GM21825 (cell line): ENCODE data around the gene ADAMTS1.
"Not testable (repeated sequence)": the region's sequence is repeated elsewhere in the genome, so short reads cannot be mapped to it uniquely, and the experiment has no call there.

Experiments
- ATAC-seq: cut with Tn5 transposase; IDR thresholded peaks from one replicate; pipeline ENCODE4 v1.9.1; 2021; ENCODE audit warnings: mild to moderate bottlenecking, moderate library complexity; ENCODE audit not compliant: unreplicated experiment

Gene ADAMTS1

GRCh38 chr21:26845066-26845758 lies at the start of gene ADAMTS1:
Gene ADAMTS1, minus strand, starts transcription at chr21:26845409. Its CDS starts 455 bp downstream, at chr21:26844954.
- ATAC-seq: no peak

- ATAC-seq: no peak
Observed at GRCh38 chr21:26892151-26892550, 46.9 kb upstream of the ADAMTS1 start.

- ATAC-seq: no peak
Observed at GRCh38 chr21:26888931-26889330, 43.7 kb upstream of the ADAMTS1 start.

- ATAC-seq: no peak
Observed at GRCh38 chr21:26888256-26888655, 43.0 kb upstream of the ADAMTS1 start.

DNA sequence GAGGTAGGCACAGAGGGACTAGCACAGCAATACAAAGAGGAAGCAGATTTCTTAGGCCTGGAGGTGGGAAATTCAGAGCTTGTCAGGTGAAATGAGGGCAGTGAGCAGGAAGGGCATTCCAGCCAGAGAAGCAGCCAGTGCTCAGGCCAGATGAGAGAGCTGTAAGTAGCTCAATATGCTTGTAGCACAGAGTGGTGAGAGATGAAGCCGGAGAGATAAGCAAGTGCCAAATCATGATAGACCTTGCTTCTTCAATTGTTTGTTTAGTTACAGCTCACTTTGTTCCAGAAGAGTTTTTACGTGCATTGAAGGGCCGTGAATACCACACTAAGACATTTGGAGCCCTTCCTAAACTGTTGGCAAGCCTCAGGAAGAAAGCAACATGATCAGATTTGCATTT lies 42.0 kb upstream of the ADAMTS1 start:
- ATAC-seq: no peak

DNA sequence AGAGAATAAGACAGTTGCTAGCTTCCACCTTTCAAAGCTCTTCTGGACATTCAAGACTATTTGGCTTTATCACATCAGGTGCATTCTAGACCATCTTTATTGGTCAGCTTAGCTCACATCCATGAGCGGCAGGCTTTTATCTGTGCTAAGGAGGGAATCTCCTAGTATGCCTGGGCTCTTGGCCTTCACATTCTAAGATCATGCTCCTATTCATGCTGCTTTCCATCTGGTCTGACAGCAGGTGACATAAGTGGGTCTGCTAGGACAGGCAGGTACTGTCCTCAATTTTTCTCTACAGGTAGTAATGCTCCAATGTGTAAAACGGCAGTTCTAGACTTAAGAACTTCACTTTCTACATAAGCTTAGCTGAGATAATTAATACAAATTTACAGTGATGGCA lies 39.2 kb upstream of the ADAMTS1 start:
- ATAC-seq: no peak

GRCh38 chr21:26883768-26884167 lies 38.6 kb upstream of the ADAMTS1 start:
- ATAC-seq: no peak

DNA sequence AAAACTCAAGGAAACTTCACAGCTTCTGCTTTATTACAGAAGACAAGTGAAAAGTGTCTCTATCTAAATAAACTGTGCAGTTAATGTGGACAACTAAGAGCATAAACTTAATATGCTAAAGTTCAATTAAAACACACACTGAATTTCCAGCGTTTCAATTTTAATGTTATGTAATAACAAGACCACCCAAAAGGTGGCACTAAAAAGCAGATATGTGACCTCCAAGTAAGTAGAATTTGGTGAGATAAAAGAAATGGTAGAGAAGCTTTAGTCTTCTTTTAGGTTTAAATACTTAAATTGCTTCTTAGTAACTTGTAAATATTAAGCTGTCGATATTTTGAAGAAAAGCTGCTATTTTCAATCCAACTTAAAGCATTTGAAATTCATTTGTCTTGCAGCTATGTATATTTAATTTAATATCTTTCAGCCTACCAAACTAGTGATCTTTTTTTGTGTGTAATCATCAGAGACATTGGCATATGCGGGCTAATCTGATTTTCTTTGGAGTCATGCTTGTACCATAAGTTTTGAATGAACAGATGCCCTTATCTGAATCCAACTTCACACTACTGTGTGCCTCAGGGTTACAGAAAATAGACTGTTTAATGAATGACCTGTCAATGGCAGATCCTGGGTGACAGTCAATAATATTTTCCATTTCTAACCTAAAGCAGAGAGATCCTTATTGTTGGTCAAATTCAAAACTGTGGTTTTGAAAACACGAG lies 36.5 kb upstream of the ADAMTS1 start:
- no peak for ATAC-seq

DNA sequence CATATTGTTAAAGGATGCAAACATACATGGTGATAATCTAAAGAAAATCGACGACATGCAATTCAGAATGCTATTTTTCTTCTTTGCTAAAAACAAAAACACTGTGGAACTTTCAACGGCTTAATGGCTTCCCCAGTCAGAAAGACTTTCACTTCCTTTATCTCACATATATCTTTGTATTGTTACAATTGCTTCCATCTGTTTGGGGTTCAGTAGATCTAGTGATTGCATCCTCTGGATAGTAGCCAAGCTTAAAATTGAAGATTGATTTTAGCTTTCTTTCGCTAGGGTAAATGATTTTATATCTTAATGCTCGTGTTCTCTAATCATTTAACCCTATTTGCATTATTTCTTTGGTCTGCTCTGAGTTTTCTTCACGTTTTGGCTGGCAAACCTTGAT lies 31.8 kb upstream of the ADAMTS1 start:
- ATAC-seq: no peak

- no peak for ATAC-seq
Observed at GRCh38 chr21:26874347-26874746, 29.1 kb upstream of the ADAMTS1 start.

- ATAC-seq: no peak
Observed at GRCh38 chr21:26865857-26866256, 20.6 kb upstream of the ADAMTS1 start.

DNA sequence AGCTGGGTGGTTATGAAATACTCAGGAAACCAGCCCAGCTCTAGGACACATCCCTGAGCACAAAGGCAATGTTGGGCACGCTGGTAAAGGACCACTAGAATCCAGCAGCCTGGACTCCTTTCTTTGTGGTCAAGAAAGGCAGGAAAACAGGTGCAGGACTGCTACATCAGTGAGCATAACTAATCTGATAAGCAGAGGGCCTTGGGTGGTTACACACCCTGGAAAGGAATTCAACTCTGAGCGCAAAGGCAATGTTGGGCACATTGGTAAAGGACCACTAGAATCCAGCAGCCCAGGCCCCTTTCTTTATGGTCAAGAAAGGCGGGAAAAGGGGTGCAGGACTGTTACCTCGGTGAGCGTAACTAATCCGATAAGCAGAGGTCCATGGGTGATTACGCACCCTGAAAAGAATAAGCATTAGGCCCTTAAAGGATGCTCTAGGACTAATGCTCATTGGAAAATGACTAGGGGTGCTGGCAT lies 11.7 kb upstream of the ADAMTS1 start:
- not testable (repeated sequence) for ATAC-seq

DNA sequence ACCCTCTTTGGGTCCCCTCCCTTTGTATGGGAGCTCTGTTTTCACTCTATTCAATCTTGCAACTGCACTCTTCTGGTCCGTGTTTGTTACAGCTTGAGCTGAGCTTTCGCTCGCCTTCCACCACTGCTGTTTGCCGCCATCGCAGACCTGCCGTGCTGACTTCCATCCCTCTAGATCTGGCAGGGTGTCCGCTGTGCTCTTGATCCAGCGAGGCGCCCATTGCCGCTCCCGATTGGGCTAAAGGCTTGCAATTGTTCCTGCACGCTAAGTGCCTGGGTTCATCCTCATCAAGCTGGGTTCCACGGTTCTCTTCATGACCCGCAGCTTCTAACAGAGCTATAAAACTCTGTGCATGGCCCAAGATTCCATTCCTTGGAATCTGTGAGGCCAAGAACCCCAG lies 9.5 kb upstream of the ADAMTS1 start:
- ATAC-seq: not testable (repeated sequence)

DNA sequence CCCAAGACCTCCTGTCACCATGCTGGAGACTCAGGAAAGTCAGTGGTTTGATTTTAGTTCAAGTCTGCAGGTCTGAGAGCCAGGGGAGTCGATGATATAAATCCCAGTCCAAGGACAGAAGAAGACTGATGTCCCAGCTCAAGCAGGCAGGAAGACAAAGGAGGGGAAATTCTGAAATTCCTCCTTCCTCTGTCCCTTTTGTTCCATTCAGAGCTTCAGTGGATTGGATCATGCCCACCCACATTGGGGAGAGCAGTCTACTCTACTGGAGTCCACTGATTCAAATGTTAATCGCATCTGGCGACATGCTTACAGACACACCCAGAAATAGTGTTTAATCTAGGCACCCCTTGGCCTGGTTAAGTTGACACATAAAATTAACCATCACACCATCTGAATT lies 7.2 kb upstream of the ADAMTS1 start:
- ATAC-seq: no peak

- no peak for ATAC-seq
Observed at GRCh38 chr21:26851109-26851944, 6.1 kb upstream of the ADAMTS1 start.

GRCh38 chr21:26850116-26850643 lies 5.0 kb upstream of the ADAMTS1 start:
- ATAC-seq: no peak

- ATAC-seq: no peak
Observed at GRCh38 chr21:26849428-26850115, 4.4 kb upstream of the ADAMTS1 start.

DNA sequence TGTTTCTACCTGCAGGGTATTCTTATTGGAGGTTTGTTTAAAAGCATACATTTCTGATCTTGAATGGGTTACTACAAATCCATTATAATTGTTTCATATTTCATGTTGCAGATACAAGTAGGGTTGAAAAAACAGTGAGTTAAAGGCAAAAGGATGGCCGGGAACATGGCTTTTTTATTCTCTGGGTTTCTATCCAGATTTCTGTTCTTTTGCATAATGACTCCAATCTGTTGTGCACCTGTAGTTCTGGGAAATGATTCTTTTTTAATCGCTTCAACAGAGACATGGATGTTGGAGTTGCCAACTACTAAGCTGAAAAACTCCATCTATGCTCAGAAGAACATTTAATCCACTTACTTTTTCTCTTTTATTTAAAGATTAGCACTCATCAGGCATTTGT lies 2.7 kb upstream of the ADAMTS1 start:
- ATAC-seq: no peak

- ATAC-seq: no peak
Observed at GRCh38 chr21:26847002-26847401, 1.8 kb upstream of the ADAMTS1 start.

DNA sequence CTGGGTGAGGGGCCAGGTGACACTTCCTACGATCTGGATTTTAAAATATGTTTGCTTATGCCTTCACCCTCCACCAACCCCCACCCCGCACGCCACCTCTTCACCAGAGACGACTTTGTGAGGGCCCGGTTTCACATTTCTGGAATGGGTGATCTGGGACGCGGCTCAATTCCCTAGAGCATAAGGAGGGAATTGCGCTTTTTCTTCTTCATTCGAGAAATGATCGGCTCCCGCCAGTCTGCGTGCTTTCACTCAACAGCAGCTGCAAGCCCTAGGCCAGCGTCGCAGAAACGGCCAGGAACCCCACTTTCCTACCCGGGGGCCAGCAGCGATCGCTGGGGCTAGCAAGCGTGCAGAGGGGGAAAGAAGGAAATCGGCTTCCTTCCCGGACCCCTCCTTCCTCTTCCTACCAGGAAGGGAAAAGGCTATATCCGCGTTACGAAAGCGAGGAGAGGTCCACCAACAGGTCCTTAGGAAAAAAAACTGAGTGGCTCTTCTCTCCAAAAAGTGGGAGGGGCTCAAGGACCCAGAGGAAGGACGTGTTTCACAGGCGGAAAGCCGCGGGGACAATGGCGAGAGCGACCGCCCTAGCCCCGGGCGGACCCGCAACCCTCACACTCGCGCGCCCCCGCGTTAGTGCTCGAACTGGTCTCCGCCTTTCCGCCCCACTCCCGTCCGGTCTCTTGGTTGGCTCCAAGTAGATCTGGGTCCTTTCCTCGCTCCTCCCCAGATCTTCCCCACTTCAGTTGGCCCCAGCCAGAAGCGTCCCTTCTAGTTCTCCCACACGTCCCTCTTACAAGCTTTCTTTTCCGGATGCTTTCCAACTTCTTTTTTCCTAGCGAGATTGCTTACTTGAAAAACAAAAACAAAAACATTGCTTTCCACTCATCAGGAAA lies 1.1 kb upstream of the ADAMTS1 start:
- no peak for ATAC-seq
